ENCODE measurements around the gene YTHDF1.

The YTHDF1 gene

GRCh38 chr20:63248835-63249591 lies 33.1 kb upstream of the YTHDF1 start:
- ATAC-seq = no peak

DNA sequence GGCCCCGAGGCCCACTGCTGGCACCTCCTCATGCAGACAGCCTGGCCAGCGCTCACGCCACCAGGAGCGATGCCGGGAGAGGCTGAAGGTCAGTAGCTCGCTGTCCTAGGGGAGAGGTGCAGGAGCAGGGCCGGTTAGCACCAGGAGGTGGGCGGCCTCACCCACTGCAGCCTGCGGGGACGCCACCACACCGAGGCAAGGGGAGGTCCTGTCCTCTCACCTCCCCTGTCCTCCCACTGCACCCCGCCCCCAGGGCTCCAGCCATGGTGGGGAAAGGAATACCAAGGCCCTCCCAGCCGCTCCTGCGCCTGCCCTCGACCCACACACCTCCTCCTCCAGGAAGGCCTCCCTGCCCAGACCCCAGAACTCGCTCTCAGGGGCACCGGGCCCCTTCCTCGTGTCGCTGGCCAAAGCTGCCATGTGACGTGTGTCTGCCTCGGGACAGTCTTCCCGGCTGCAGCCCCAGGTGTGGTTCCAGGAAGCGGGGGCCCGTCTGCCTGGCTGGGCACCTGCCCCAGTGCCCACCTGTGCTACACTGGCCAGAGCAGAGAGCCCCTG lies 31.8 kb upstream of the YTHDF1 start:
- ATAC-seq = no peak

- no peak for ATAC-seq
These were observed 30.8 kb upstream of the YTHDF1 start for GRCh38 chr20:63246490-63247288.

DNA sequence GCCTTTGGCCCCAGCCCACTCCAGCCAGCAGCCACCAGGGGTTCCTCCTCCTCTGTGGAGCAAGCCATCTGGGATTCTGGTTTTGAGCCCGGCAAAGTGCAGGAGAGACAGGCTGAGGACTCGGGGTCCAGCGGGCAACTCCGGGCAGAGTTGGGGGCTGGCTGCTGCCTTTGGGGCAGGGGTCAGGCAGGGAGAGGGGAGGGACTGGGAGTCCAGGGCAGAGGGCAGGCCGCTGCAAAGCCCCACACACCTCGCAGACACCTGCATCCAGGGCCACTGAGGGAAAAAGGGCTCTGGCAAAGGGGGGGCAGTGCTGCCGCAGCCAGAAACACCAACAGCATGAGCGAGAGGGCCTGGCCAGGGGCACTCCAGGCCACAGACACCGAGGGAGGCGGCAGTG lies 28.5 kb upstream of the YTHDF1 start:
- ATAC-seq = no peak

- ATAC-seq = no peak
These were observed 27.8 kb upstream of the YTHDF1 start for GRCh38 chr20:63243604-63244247.

DNA sequence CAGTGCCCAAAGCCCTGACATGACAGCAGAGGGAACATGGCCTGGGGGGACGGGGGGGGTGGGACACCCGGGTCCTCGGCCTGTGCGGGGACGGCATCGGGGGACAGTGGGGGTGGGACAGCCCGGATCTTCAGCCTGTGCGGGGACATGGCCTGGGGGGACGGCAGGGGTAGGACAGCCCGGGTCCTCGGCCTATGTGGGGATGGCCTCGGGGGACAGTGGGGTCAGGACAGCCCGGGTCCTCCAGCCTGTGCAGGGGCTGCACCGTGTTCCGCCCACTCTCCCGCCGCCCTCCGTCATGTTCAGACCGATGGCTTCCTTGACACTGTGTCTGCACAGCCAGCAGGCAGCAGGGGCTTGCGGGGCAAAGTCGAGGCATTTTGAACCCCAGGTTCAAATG lies 26.8 kb upstream of the YTHDF1 start:
- no peak for ATAC-seq

DNA sequence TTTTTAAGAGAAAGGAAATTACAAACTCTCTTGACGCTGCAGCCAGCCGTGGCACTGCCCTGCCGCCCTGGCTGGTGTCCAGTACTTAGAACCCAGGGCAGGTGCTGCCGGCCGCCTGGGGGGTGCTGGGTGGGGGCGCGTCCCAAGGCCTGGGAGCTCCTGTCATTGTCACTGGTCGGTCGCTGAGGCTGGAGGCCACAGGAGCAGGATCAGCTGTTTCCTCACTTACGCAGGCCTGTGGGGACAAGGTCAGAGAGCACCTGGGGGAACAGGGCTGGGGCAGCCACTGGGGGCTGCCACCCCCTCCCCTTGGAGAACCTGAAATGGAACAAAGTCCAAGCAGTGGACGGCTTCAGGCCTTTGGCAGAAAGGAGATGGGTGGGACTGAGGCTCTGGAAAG lies 25.3 kb upstream of the YTHDF1 start:
- ATAC-seq = no peak

- ATAC-seq = no peak
These were observed 24.1 kb upstream of the YTHDF1 start for GRCh38 chr20:63240004-63240403.

- no peak for ATAC-seq
These were observed 23.5 kb upstream of the YTHDF1 start for GRCh38 chr20:63239431-63239830.

GRCh38 chr20:63238514-63239125 lies 22.7 kb upstream of the YTHDF1 start:
- no peak for ATAC-seq

GRCh38 chr20:63238031-63238430 lies 22.1 kb upstream of the YTHDF1 start:
- ATAC-seq = no peak

- no peak for ATAC-seq
These were observed 20.3 kb upstream of the YTHDF1 start for GRCh38 chr20:63236116-63236837.

GRCh38 chr20:63235399-63235983 lies 19.6 kb upstream of the YTHDF1 start, which contains the start of gene BIRC7:
BIRC7 (plus strand) TSS chr20:63235905; CDS start chr20:63236097, 192 bp downstream.
- no peak for ATAC-seq

DNA sequence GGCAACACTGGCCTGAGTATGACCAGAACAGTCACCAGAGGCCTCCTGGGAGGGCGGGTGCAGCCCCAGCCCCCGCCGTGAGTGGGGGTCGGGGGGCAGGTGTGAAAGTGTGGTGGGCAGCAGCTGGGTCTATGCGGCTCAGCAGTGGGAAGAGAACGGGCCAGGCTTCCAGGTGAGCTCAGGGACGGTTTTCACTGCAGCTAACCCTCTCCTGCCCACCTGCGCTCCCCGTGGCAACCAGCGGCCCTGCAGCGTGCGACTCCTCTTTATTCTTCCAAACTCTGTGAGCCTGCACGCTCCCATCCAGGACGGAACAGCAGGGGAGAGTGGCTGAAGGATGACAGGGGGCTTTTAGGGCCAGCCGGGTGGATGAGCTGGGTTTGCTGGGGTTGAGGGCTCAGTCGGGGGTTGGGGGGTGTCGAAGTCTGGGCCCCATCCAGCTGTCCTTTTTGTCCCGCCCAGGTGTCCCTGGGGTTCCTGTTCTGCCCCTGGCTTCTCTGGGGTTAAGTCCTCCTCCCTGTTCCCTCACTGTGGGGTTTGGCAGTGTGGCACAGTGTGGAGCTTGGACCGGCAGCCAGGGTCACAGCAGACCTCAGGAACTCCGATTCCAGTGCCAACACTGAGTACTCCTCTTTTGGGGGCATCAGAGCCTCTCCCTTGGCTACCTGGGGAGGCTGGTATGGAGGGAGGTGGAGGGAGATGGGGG lies 18.9 kb upstream of the YTHDF1 start:
- ATAC-seq = no peak

DNA sequence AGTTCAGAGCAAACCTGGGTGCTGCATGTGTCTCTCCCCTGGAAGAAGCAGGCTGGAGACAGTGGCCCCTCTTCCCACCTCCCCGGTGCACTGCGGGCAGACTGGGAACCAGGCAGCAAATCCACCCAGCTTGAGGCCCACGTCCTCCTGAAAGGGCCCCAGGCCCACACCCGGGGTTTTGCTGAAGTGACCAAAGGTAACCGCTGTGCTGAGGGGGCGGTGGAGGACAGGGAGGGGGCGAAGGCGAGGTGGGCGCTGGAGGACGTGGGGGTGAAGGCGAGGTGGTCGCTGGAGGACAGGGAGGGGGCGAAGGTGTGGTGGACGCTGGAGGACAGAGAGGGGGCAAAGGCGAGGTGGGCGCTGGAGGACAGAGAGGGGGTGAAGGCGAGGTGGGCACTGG lies 18.0 kb upstream of the YTHDF1 start:
- no peak for ATAC-seq

DNA sequence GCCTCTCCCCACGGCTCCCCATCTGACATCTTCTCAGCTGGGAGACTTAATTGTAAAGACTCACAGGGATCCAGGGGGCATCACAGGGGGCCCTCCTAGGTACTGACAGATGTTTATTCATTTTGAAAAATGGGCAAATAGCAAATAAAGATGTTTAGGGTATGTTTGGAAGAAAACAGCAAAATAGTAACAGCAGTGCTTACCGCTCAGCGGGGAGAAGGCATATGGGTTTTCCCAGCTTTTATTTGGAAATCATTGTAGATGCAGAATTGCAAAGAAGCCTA lies 17.1 kb upstream of the YTHDF1 start:
- ATAC-seq = no peak

DNA sequence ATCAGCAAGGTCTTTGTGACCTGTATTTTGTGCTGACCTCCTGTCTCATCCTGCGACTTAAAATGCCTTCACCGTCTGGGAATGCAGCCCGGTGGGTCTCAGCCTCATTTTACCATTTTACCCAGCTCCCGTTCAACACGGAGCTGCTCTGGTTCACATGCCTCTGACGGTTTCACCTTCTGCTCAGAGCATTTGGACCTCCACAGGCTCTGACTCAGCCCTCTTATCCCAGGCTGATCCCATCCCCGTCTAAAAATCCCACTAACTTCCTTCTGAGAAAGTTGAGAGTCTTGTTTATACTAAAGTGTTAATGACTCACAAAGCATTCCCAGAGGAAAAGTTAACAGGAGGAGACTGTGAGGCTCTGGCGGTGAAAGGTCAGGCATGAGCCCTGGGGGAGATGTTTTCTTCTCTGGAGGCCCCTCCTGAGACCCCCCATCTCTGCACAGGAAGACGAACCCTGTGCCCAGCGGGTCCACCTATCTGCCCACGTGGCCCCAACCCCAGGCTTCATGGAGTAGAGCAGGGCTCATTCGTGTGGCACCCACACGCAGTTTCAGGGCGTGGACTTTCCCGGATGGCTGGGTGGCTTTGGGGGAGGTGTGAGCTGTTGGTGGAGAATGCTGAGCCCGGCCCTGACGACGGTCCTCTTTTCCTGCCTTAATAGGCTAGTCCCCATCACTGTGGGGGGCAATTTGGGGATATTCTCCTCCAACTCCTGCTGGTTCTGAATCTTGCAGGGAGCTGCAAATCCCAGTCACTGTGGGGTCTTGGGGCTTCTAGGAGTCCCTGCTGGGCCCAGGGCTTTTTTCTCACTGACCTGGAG lies 16.5 kb upstream of the YTHDF1 start:
- ATAC-seq = no peak

DNA sequence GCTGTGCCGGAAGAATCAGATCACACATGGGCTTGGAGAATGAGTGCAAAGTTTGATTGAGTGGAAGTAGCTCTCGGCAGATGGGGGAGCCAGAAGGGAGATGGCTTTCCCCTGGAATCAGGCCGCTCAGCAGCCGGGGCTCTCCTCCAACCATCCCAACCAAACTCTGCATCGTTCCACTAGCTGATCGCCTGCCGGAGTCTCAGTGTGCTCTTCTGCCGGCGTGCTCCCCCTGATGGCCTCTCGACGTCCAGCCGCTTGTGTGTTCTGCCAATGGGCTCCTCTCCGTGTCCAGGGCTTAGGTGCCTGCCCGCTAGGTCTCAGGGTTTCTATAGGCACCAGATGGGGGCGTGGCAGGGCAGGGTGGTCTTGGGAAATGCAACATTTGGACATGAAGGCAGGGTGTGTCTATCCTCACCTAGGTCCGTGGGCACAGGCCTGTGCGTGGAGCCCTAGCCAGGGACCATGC lies 14.9 kb upstream of the YTHDF1 start:
- no peak for ATAC-seq

GRCh38 chr20:63228806-63229205 lies 12.9 kb upstream of the YTHDF1 start:
- ATAC-seq = no peak

GRCh38 chr20:63227260-63227659 lies 11.3 kb upstream of the YTHDF1 start:
- no peak for ATAC-seq

Data from activated CD4-positive, CD25-positive, alpha-beta regulatory T cell treated with anti-CD3 and anti-CD28 coated beads, Interleukin-2, amount 50 U/mL, for 24 hours (primary cell).